ENCODE results near the gene UVRAG. TPM values are rescaled to one million over a fixed set of nuclear protein-coding genes. Genes with fewer than 3 reads are reported as not detected.

UVRAG gene
- total RNA-seq, 1 experiment from 2014 or later, result 31.3 TPM

DNA sequence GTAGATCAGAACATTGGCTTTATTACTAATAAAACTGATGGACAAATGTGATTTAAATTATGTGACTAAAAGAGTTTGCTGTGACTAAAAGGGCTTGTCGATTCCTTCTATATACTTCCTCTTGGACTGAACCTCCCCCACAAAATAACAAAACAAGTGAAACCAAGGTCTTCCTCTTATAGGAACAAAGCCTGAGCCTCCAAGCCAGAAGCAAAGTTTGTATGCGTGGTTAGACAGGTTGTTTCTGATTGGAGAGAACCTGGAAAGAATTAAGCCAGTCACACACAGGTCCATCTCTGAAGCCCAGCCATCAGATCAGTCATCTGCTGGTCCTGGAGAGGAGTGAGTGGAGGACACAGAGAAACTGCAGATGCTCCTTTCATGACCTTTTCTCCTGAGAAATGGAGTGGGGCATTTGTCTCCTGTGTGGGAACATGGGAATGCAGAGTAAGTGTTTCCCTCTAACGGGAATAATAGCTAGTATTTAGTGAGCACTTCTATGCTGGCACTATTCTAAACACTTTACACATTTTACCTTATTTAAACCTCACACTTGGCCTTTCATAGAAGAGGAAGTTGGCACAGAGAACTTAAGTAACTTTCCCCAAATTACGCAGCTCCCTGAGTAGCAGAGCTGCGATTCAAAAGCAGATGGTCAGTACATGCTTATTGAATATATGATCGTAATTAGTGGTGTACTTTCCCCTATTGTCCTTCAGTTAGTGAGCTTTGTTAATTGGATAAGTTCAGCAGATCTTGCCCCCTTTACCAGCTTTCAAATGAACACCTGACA, 77.1 kb downstream of the UVRAG start:
- DNase-seq, result no peak
- H3K4me1 ChIP-seq, result no peaks in the 10 kb centered on the region
- ChIA-PET CTCF (no interaction called here), POLR2A (no interaction called here)
- H3K27ac Mint-ChIP-seq (ENCODE audit: unreplicated experiment), result no peak overlapping the region
- H3K4me3 Mint-ChIP-seq (ENCODE audit: unreplicated experiment), result no peak overlapping the region
- H3K36me3 Mint-ChIP-seq (ENCODE audit: insufficient read depth, unreplicated experiment), result peaks cover 12% of the 10 kb centered on the region
- TF ChIP-seq, protein P1, sequence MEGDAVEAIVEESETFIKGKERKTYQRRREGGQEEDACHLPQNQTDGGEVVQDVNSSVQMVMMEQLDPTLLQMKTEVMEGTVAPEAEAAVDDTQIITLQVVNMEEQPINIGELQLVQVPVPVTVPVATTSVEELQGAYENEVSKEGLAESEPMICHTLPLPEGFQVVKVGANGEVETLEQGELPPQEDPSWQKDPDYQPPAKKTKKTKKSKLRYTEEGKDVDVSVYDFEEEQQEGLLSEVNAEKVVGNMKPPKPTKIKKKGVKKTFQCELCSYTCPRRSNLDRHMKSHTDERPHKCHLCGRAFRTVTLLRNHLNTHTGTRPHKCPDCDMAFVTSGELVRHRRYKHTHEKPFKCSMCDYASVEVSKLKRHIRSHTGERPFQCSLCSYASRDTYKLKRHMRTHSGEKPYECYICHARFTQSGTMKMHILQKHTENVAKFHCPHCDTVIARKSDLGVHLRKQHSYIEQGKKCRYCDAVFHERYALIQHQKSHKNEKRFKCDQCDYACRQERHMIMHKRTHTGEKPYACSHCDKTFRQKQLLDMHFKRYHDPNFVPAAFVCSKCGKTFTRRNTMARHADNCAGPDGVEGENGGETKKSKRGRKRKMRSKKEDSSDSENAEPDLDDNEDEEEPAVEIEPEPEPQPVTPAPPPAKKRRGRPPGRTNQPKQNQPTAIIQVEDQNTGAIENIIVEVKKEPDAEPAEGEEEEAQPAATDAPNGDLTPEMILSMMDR (IDR thresholded peaks at IDR 0.05; ENCODE audit: insufficient read depth in 1 of 2, low read depth in 1 of 2, low read length in 1 of 2, severe bottlenecking in 1 of 2, unreplicated experiment in 1 of 2), result no peak
- no peaks in the 10 kb centered on the region for H3K27me3 ChIP-seq (replicated peaks; ENCODE audit: control insufficient read depth, insufficient read depth, low read length)
- H3K4me3 ChIP-seq (ENCODE audit: low read depth, low read length), result no peak overlapping the region
- H3K36me3 ChIP-seq (ENCODE audit: control insufficient read depth, insufficient read depth, low read length), result 0 out of 2 replicates have a peak, but pooled peaks cover 2% of the 10 kb centered on the region
- no peaks in the 10 kb centered on the region for H3K4me1 Mint-ChIP-seq (ENCODE audit: low read depth, unreplicated experiment)
- intact Hi-C loops (cut with micrococcal nuclease; ENCODE audit: unreplicated experiment), result loop anchor here (10.0 kb wide), 2 partner anchors 623 to 793 kb away; no protein-coding TSS in a partner anchor
- no peaks in the 10 kb centered on the region for H3K27me3 Mint-ChIP-seq (ENCODE audit: insufficient read depth, unreplicated experiment)
- H3K9me3 Mint-ChIP-seq (ENCODE audit: unreplicated experiment), result no peaks in the 10 kb centered on the region
- H3K9me3 ChIP-seq, result no peaks in the 10 kb centered on the region
- no TSS peak for BruUV-seq (replicated peaks)

DNA sequence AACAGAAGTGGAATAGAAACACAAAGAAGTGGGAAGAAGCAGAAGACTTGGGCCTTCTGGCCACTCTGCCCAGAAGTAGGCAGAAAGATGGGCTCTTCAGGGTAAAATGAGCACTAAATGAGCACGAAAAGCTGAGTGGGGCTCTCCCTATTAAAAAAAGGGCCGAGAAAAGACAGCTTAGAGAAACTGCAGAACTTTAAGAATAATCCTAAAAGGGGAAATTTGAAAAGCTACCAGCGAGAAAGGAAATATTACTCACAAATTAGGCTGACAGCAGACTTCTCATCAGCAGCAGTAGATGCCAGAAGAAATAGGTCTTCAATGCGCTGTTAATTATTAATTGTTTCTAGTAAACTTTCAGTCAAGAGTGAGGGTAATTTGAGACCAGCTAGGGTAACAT, 78.2 kb downstream of the UVRAG start:
- no peaks in the 10 kb centered on the region for H3K9me3 ChIP-seq
- no peaks in the 10 kb centered on the region for H3K27me3 Mint-ChIP-seq (ENCODE audit: insufficient read depth, unreplicated experiment)
- no peaks in the 10 kb centered on the region for H3K27me3 ChIP-seq (replicated peaks; ENCODE audit: control insufficient read depth, insufficient read depth, low read length)
- ChIA-PET CTCF (no interaction called here), POLR2A (no interaction called here)
- BruUV-seq (replicated peaks), result no TSS peak
- no peaks in the 10 kb centered on the region for H3K4me1 Mint-ChIP-seq (ENCODE audit: low read depth, unreplicated experiment)
- H3K9me3 Mint-ChIP-seq (ENCODE audit: unreplicated experiment), result no peaks in the 10 kb centered on the region
- 0 out of 2 replicates have a peak, but pooled peaks cover 2% of the 10 kb centered on the region for H3K36me3 ChIP-seq (ENCODE audit: control insufficient read depth, insufficient read depth, low read length)
- intact Hi-C loops (cut with micrococcal nuclease; ENCODE audit: unreplicated experiment), result loop anchor here (10.0 kb wide), 2 partner anchors 622 to 792 kb away; no protein-coding TSS in a partner anchor
- no peaks in the 10 kb centered on the region for H3K4me1 ChIP-seq
- no peak for DNase-seq
- H3K27ac Mint-ChIP-seq (ENCODE audit: unreplicated experiment), result no peak overlapping the region
- H3K36me3 Mint-ChIP-seq (ENCODE audit: insufficient read depth, unreplicated experiment), result peaks cover 12% of the 10 kb centered on the region
- no peak overlapping the region for H3K4me3 ChIP-seq (ENCODE audit: low read depth, low read length)
- TF ChIP-seq, protein P1 (IDR thresholded peaks at IDR 0.05; ENCODE audit: insufficient read depth in 1 of 2, low read depth in 1 of 2, low read length in 1 of 2, severe bottlenecking in 1 of 2, unreplicated experiment in 1 of 2), result no peak
- no peak overlapping the region for H3K4me3 Mint-ChIP-seq (ENCODE audit: unreplicated experiment)

DNA sequence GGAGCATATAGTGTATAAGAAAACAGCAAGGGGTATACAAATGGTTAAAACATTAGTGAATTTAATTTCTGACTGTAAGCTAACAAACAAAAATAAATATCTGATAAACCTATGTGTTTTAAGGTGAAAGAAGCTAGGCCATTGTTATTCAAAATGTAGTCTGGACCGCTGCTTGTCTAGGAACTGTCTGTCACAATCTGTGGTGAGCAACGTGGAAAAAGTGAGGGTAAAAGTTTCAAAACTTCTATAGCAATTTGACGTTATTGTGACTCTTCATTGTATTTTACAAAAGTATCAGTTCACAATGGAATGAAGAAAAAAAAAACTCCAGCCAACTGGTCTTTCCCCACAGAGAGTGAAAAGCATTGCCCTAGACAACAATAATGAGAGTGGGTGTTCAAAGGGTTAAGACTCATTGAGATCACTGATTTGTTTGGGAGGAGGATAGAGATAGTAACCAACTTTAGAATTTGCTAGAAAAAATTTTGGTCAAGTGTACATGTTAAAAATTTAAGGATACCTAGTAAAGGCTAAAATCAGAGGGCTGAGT, 79.1 kb downstream of the UVRAG start:
- no peaks in the 10 kb centered on the region for H3K9me3 ChIP-seq
- no peaks in the 10 kb centered on the region for H3K4me1 Mint-ChIP-seq (ENCODE audit: low read depth, unreplicated experiment)

More for the DNA sequence above, 79.1 kb downstream of the UVRAG start:
- Mint-ChIP-seq H3K27me3 (ENCODE audit: insufficient read depth, unreplicated experiment) (no peaks in the 10 kb centered on the region), H3K4me3 (ENCODE audit: unreplicated experiment) (no peak overlapping the region), H3K36me3 (ENCODE audit: insufficient read depth, unreplicated experiment) (peaks cover 12% of the 10 kb centered on the region), H3K27ac (ENCODE audit: unreplicated experiment) (no peak overlapping the region), H3K9me3 (ENCODE audit: unreplicated experiment) (no peaks in the 10 kb centered on the region)
- ChIA-PET POLR2A (no interaction called here), CTCF (no interaction called here)
- Histone ChIP-seq H3K4me1 (no peaks in the 10 kb centered on the region), H3K4me3 (ENCODE audit: low read depth, low read length) (no peak overlapping the region), H3K36me3 (ENCODE audit: control insufficient read depth, insufficient read depth, low read length) (0 out of 2 replicates have a peak, but pooled peaks cover 2% of the 10 kb centered on the region), H3K27me3 (replicated peaks; ENCODE audit: control insufficient read depth, insufficient read depth, low read length) (no peaks in the 10 kb centered on the region)
- intact Hi-C loops (cut with micrococcal nuclease; ENCODE audit: unreplicated experiment), result loop anchor here (10.0 kb wide), 2 partner anchors 621 to 791 kb away; no protein-coding TSS in a partner anchor
- TF ChIP-seq, protein P1 (IDR thresholded peaks at IDR 0.05; ENCODE audit: insufficient read depth in 1 of 2, low read depth in 1 of 2, low read length in 1 of 2, severe bottlenecking in 1 of 2, unreplicated experiment in 1 of 2), result no peak
- DNase-seq, result no peak
- BruUV-seq (replicated peaks), result no TSS peak

All from Caco-2 (cell line).